CD4-positive, alpha-beta T cell treated with Interleukin-15 for 1 hour (primary cell): ENCODE measurements around the gene COL6A6.

Experiments used
- DNase-seq: peaks from one replicate; pipeline ENCODE4 v3.0.0-alpha.2; 2020

Gene COL6A6

GRCh38 chr3:130516645-130517512, at the start of gene COL6A6:
TSS of gene COL6A6 (plus strand) at chr3:130517177. CDS start at chr3:130560365, 43,188 bp downstream.
- DNase-seq = no peak

- no peak for DNase-seq
These were observed 48.7 kb upstream of the COL6A6 start for GRCh38 chr3:130468311-130468710.

- no peak for DNase-seq
These were observed 46.9 kb upstream of the COL6A6 start for GRCh38 chr3:130470126-130470525.

GRCh38 chr3:130473416-130473815, 43.6 kb upstream of the COL6A6 start:
- no peak for DNase-seq

GRCh38 chr3:130480736-130481135, 36.2 kb upstream of the COL6A6 start:
- no peak for DNase-seq

GRCh38 chr3:130488288-130488687, 28.7 kb upstream of the COL6A6 start:
- DNase-seq = no peak

- no peak for DNase-seq
These were observed 28.1 kb upstream of the COL6A6 start for GRCh38 chr3:130488769-130489450.

- DNase-seq = no peak
These were observed 26.7 kb upstream of the COL6A6 start for GRCh38 chr3:130490241-130490640.

GRCh38 chr3:130491431-130491830, 25.5 kb upstream of the COL6A6 start:
- no peak for DNase-seq

GRCh38 chr3:130504701-130505100, 12.3 kb upstream of the COL6A6 start:
- no peak for DNase-seq

- no peak for DNase-seq
These were observed 10.9 kb upstream of the COL6A6 start for GRCh38 chr3:130506031-130506430.

GRCh38 chr3:130507746-130508145, 9.2 kb upstream of the COL6A6 start:
- DNase-seq = no peak

- DNase-seq = no peak
These were observed 8.0 kb upstream of the COL6A6 start for GRCh38 chr3:130509008-130509407.

GRCh38 chr3:130514681-130515080, 2.3 kb upstream of the COL6A6 start:
- no peak for DNase-seq

- no peak for DNase-seq
These were observed 1.2 kb upstream of the COL6A6 start for GRCh38 chr3:130515755-130516154.

GRCh38 chr3:130517602-130518001, 625 bp downstream of the COL6A6 start:
- no peak for DNase-seq

GRCh38 chr3:130519754-130520153, 2.8 kb downstream of the COL6A6 start:
- DNase-seq = no peak

GRCh38 chr3:130522399-130522798, 5.4 kb downstream of the COL6A6 start:
- no peak for DNase-seq

- DNase-seq = no peak
These were observed 10.4 kb downstream of the COL6A6 start for GRCh38 chr3:130527426-130527825.

GRCh38 chr3:130528120-130528519, 11.1 kb downstream of the COL6A6 start:
- no peak for DNase-seq

GRCh38 chr3:130529486-130530215, 12.7 kb downstream of the COL6A6 start:
- no peak for DNase-seq

- no peak for DNase-seq
These were observed 16.3 kb downstream of the COL6A6 start for GRCh38 chr3:130533247-130533646.

- no peak for DNase-seq
These were observed 20.8 kb downstream of the COL6A6 start for GRCh38 chr3:130537673-130538304.
